Spleen (tissue), 11 donors: Measurements from ENCODE around the gene LITAF. TPM values are rescaled to one million over a fixed set of nuclear protein-coding genes. Genes with fewer than 3 reads are reported as not detected.

Experiments
- DNase-seq: peaks from one replicate; pipeline ENCODE4 v3.0.0-alpha.2; 2020
- H3K27ac ChIP-seq, 8 donors: fragments of 200-600 bp; sonication (generic) in 7 of 8; 1 replicate in 4 of 8; 2 replicates in 4 of 8; pipeline versions ENCODE4 v1.5.0 to v1.8.0; 2016 to 2021; ENCODE audit warnings: inconsistent platforms in 4 of 8, mild to moderate bottlenecking in 4 of 8, moderate library complexity in 1 of 8
- H3K27me3 ChIP-seq, 7 donors: fragments of 200-600 bp; sonication (generic) in 6 of 7; replicated peaks in 1 of 7; 1 replicate in 4 of 7; 2 replicates in 3 of 7; pipeline versions ENCODE4 v1.5.0 to v1.8.0; 2016 to 2021; ENCODE audit warnings: inconsistent platforms in 3 of 7, mild to moderate bottlenecking in 1 of 7
- H3K36me3 ChIP-seq, 6 donors: fragments of 200-600 bp; sonication (generic) in 5 of 6; 1 replicate in 4 of 6; 2 replicates in 2 of 6; pipeline versions ENCODE4 v1.5.0 to v1.8.0; 2016 to 2021; ENCODE audit warnings: inconsistent platforms in 2 of 6
- H3K4me1 ChIP-seq, 6 donors: fragments of 200-600 bp; sonication (generic) in 5 of 6; 1 replicate in 3 of 6; 2 replicates in 3 of 6; pipeline versions ENCODE4 v1.5.0 to v1.8.0; 2016 to 2021; ENCODE audit warnings: inconsistent platforms in 3 of 6
- H3K4me3 ChIP-seq, 8 donors: fragments of 200-600 bp; sonication (generic) in 7 of 8; 1 replicate in 4 of 8; 2 replicates in 4 of 8; pipeline versions ENCODE4 v1.5.0 to v1.8.0; 2016 to 2021; ENCODE audit warnings: inconsistent platforms in 4 of 8, mild to moderate bottlenecking in 4 of 8, moderate library complexity in 2 of 8
- H3K9me3 ChIP-seq, 8 donors: fragments of 200-600 bp; sonication (generic) in 7 of 8; 1 replicate in 4 of 8; 2 replicates in 4 of 8; pipeline versions ENCODE4 v1.5.0 to v1.8.0; 2016 to 2021; ENCODE audit warnings: inconsistent platforms in 4 of 8
- CTCF ChIP-seq, 11 experiments: fragments of 200-600 bp in 7 of 11; fragments of 450-650 bp in 4 of 11; sonication (generic) in 4 of 11; IDR thresholded peaks in 8 of 11; conservative IDR thresholded peaks in 3 of 11; 1 replicate in 7 of 11; 2 replicates in 4 of 11; pipeline versions ENCODE4 v1.4.0 to v1.8.0; 2016 to 2021; ENCODE audit warnings: antibody characterized with exemption in 11 of 11, inconsistent platforms in 4 of 11, mild to moderate bottlenecking in 1 of 11
- POLR2A ChIP-seq, 3 donors: fragments of 450-650 bp; IDR thresholded peaks; one replicate each; pipeline ENCODE4 v1.5.1; 2017; ENCODE audit warnings: antibody characterized with exemption in 3 of 3, mild to moderate bottlenecking in 1 of 3
- POLR2AphosphoS5 ChIP-seq, 3 donors: sonication (generic); formaldehyde crosslinking; IDR thresholded peaks; one replicate each; pipeline ENCODE4 v1.5.1; 2017; ENCODE audit warnings: antibody characterized with exemption in 3 of 3
- WGBS, 5 donors: extraction: QIAGEN DNeasy Blood & Tissue Kit in 3 of 5; methylation state at CpG; one replicate each; pipeline versions ENCODE4 v1.1.5 to v1.1.7; 2013 to 2018; 5-methylcytosine and 5-hydroxymethylcytosine counted together
- intact Hi-C: fragments of 100-400 bp; cut with DNase I; formaldehyde crosslinking; loops from one replicate; pipeline ENCODE4 v1.15.0; 2023; ENCODE audit warnings: low total_unique reads
- polyA plus RNA-seq, 3 donors: library from polyadenylated mRNA; stranded (reverse); fragments of 200-250 nt; gene quantifications; one replicate each; pipeline ENCODE4 v1.2.1, GENCODE V29; 2013
- total RNA-seq, 7 donors: library from RNA; depleted of rRNA in 3 of 7; stranded (reverse); fragments of >200 nt in 3 of 7; fragmentation: NEBNext Ultra II Directional in 4 of 7; extraction: Animal tissue kit (Norgen Biotek cat#: 25700) in 4 of 7; gene quantifications; one replicate each; pipeline versions ENCODE4 v1.1.0 to v1.2.1, GENCODE V29; 2016 to 2021
- donor health status: healthy with polysubstance abuse.
- donor health status: DM: no; HTN: no; CAD: no; lungs with moderate emphysema.
- donor health status: DM: no; HTN: no; CAD: no.
- donor health status: Bipolar disorder and iron deficiency.
- donor health status: healthy.
- donor health status: DM: no; HTN: no; CAD: no.
- donor health status: DM: yes; HTN: yes; CAD: no.

The LITAF gene
- total and polyA plus RNA-seq, 10 donors: 55.8 to 312 (median 162) TPM

GRCh38 chr16:11570258-11570657, 16.5 kb downstream of the LITAF start:
- Histone ChIP-seq H3K36me3 (peaks cover 0 to 66% (median 2%) of the 10 kb centered on the region in 6 donors), H3K27me3 (no peaks in the 10 kb centered on the region), H3K27ac (peak overlapping the region in 3 of 8 donors; percentile 45 to 75 (median 59)), H3K4me1 (peaks cover 16 to 100% (median 64%) of the 10 kb centered on the region in 6 donors), H3K4me3 (no peak overlapping the region), H3K9me3 (no peaks in the 10 kb centered on the region)
- intact Hi-C loops: no loop called here
- 92 to 95% (median 93%) methylated on average over 6 of the region's 6 CpGs for WGBS, 5 donors
- TF ChIP-seq POLR2AphosphoS5 (IDR thresholded peaks at IDR 0.05): no peak
- no peak for TF ChIP-seq POLR2A (IDR thresholded peaks at IDR 0.05)
- TF ChIP-seq CTCF (IDR thresholded peaks at IDR 0.05 in 8 of 11, conservative IDR thresholded peaks at IDR 0.05 in 3 of 11): no peak
- DNase-seq: no peak

- Histone ChIP-seq H3K27me3 (no peaks in the 10 kb centered on the region), H3K27ac (peak overlapping the region in 2 of 8 donors; percentile 3 to 21), H3K4me3 (no peak overlapping the region), H3K9me3 (no peaks in the 10 kb centered on the region), H3K36me3 (peaks cover 0 to 73% (median 2%) of the 10 kb centered on the region in 6 donors), H3K4me1 (peaks cover 8 to 100% (median 58%) of the 10 kb centered on the region in 6 donors)
- no peak for TF ChIP-seq POLR2AphosphoS5 (IDR thresholded peaks at IDR 0.05)
- TF ChIP-seq POLR2A (IDR thresholded peaks at IDR 0.05): no peak
- TF ChIP-seq CTCF (IDR thresholded peaks at IDR 0.05 in 8 of 11, conservative IDR thresholded peaks at IDR 0.05 in 3 of 11): no peak
- intact Hi-C loops: no loop called here
- no peak for DNase-seq
- WGBS, 5 donors: 93 to 96% (median 95%) methylated on average over 9 of the region's 9 CpGs
Measured at GRCh38 chr16:11566398-11566797, 20.3 kb downstream of the LITAF start.

- Histone ChIP-seq H3K9me3 (no peaks in the 10 kb centered on the region), H3K4me1 (peaks cover 11 to 100% (median 58%) of the 10 kb centered on the region in 6 donors), H3K4me3 (no peak overlapping the region), H3K36me3 (peaks cover 0 to 73% (median 2%) of the 10 kb centered on the region in 6 donors), H3K27me3 (no peaks in the 10 kb centered on the region), H3K27ac (peak overlapping the region in 1 of 8 donors; percentile 21)
- WGBS, 5 donors: 91 to 94% (median 93%) methylated on average over 11 of the region's 11 CpGs
- no peak for TF ChIP-seq CTCF (IDR thresholded peaks at IDR 0.05 in 8 of 11, conservative IDR thresholded peaks at IDR 0.05 in 3 of 11)
- TF ChIP-seq POLR2AphosphoS5 (IDR thresholded peaks at IDR 0.05): peak in 1 of 3 donors; percentile 35
- TF ChIP-seq POLR2A (IDR thresholded peaks at IDR 0.05): no peak
- no peak for DNase-seq
- intact Hi-C loops: no loop called here
Measured at GRCh38 chr16:11565665-11566064, 21.1 kb downstream of the LITAF start.

GRCh38 chr16:11564046-11564926, 22.4 kb downstream of the LITAF start:
- 85 to 92% (median 88%) methylated on average over 24 of the region's 24 CpGs for WGBS, 5 donors
- no peak overlapping the region for H3K4me3 ChIP-seq
- no peaks in the 10 kb centered on the region for H3K9me3 ChIP-seq
- H3K27ac ChIP-seq: peak overlapping the region in 5 of 8 donors; percentile 51 to 87 (median 80)
- TF ChIP-seq POLR2A (IDR thresholded peaks at IDR 0.05) (no peak), CTCF (IDR thresholded peaks at IDR 0.05 in 8 of 11, conservative IDR thresholded peaks at IDR 0.05 in 3 of 11) (no peak)
- intact Hi-C loops: no loop called here
- H3K4me1 ChIP-seq: peaks cover 18 to 100% (median 61%) of the 10 kb centered on the region in 6 donors
- DNase-seq: no peak
- peaks cover 0 to 64% (median 0%) of the 10 kb centered on the region in 6 donors for H3K36me3 ChIP-seq
- H3K27me3 ChIP-seq: no peaks in the 10 kb centered on the region
